HepG2 (cell line): Measurements from ENCODE around the gene TNP2. TPM values are rescaled to one million over a fixed set of nuclear protein-coding genes. Genes with fewer than 3 reads are reported as not detected.

Source experiments
- ATAC-seq: fragments of 200-7000 bp; cut with Tn5 transposase; 3 replicates; pipeline ENCODE4 v1.9.1; 2020; ENCODE audit warnings: mild to moderate bottlenecking, moderate library complexity
- BruUV-seq: library from RNA; stranded (reverse); fragments of 400-500 nt; replicated peaks from 2 replicates; lab custom pipeline; 2021; lab: Mats Ljungman, UMichigan
- CTCF ChIA-PET: fragments of 300-600 bp; formaldehyde crosslinking; extraction: SDS; loops from one replicate; lab custom pipeline; 2021; ENCODE audit warnings: low total read pairs, inconsistent platforms, low intra/inter-chr PET ratio; lab: Yijun Ruan, JAX
- POLR2A ChIA-PET: fragments of 350-600 bp; sonication (Branson Sonifier 250); formaldehyde crosslinking; loops from one replicate; lab custom pipeline; 2020; ENCODE audit warnings: antibody characterized with exemption, inconsistent platforms; lab: Yijun Ruan, JAX
- DNase-seq: peaks from one replicate; pipeline ENCODE4 v3.0.0-alpha.2; 2015; ENCODE audit warnings: low spot score
- FAIRE-seq: peaks from 3 replicates; lab custom pipeline; 2011; peaks lifted over from hg19 to GRCh38; lab: Jason Lieb, UNC
- H2AFZ ChIP-seq: one replicate; pipeline ENCODE4 v1.6.1; 2011; ENCODE audit warnings: low read length, inconsistent platforms
- H3K27ac ChIP-seq: fragments of 300-600 bp; 3 replicates; pipeline ENCODE4 v1.8.0; 2011; ENCODE audit warnings: mixed run types, mild to moderate bottlenecking, mixed read lengths, low read length, inconsistent platforms; ENCODE audit not compliant: insufficient read depth; ENCODE audit errors: extremely low read length
- H3K27me3 ChIP-seq, 2 experiments: fragments of 200-600 bp in 1 of 2; 2 replicates in 1 of 2; 3 replicates in 1 of 2; pipeline versions ENCODE4 v1.6.0 to v1.8.0; 2011; ENCODE audit warnings: low read length in 2 of 2, mild to moderate bottlenecking in 2 of 2, moderate library complexity in 2 of 2, inconsistent platforms in 1 of 2; ENCODE audit not compliant: insufficient read depth in 2 of 2, control insufficient read depth in 1 of 2
- H3K36me3 ChIP-seq, 2 experiments: fragments of 200-600 bp in 1 of 2; replicated peaks in 1 of 2; 2 replicates in 1 of 2; 3 replicates in 1 of 2; pipeline versions ENCODE4 v1.5.1 to v1.8.0; 2011; ENCODE audit warnings: low read length in 2 of 2, inconsistent platforms in 1 of 2; ENCODE audit not compliant: insufficient read depth in 2 of 2, control insufficient read depth in 1 of 2
- H3K4me1 ChIP-seq: 2 replicates; pipeline ENCODE4 v1.5.1; 2012; ENCODE audit warnings: low read length, inconsistent platforms; ENCODE audit not compliant: insufficient read depth
- H3K4me2 ChIP-seq: 2 replicates; pipeline ENCODE4 v1.6.0; 2011; ENCODE audit warnings: low read depth, low read length, inconsistent platforms
- H3K4me3 ChIP-seq, 3 experiments: fragments of 200-600 bp in 1 of 3; sonication (generic), shearing (Covaris generic) in 1 of 3; replicated peaks in 1 of 3; 2 replicates each; pipeline ENCODE4 v1.5.1; 2011 to 2016; ENCODE audit warnings: low read length in 3 of 3, inconsistent platforms in 2 of 3, low read depth in 2 of 3, mild to moderate bottlenecking in 2 of 3, control low read depth in 1 of 3, mixed read lengths in 1 of 3; ENCODE audit not compliant: insufficient read depth in 1 of 3
- H3K79me2 ChIP-seq: one replicate; pipeline ENCODE4 v1.6.1; 2011; ENCODE audit warnings: low read length, inconsistent platforms; ENCODE audit not compliant: insufficient read depth
- H3K9ac ChIP-seq: 2 replicates; pipeline ENCODE4 v1.6.0; 2011; ENCODE audit warnings: mild to moderate bottlenecking, low read depth, low read length, inconsistent platforms; ENCODE audit not compliant: insufficient read depth
- H3K9me3 ChIP-seq: 2 replicates; pipeline ENCODE4 v1.5.1; 2012; ENCODE audit warnings: mild to moderate bottlenecking, low read length
- H4K20me1 ChIP-seq: 2 replicates; pipeline ENCODE4 v1.6.0; 2011; ENCODE audit warnings: inconsistent platforms, mild to moderate bottlenecking, low read length, moderate library complexity; ENCODE audit not compliant: insufficient read depth
- CBX2 ChIP-seq, 2 experiments: fragments of 200-600 bp in 1 of 2; sonication (generic); formaldehyde crosslinking in 1 of 2; IDR thresholded peaks; 2 replicates each; pipeline versions ENCODE4 v1.7.0 to v1.8.1; 2018 to 2022; ENCODE audit warnings: low read depth in 2 of 2, low read length in 1 of 2, mild to moderate bottlenecking in 1 of 2, missing genetic modification reagents in 1 of 2
- EEA1 ChIP-seq: sonication (generic); formaldehyde crosslinking; IDR thresholded peaks from 2 replicates; pipeline ENCODE4 v1.5.1; 2020; ENCODE audit warnings: mild to moderate bottlenecking, missing genetic modification reagents, borderline replicate concordance
- ESRRA ChIP-seq: sonication (generic); formaldehyde crosslinking; IDR thresholded peaks from 2 replicates; pipeline ENCODE4 v1.5.1; 2020; ENCODE audit warnings: mild to moderate bottlenecking, low read depth, missing genetic modification reagents
- GABPB1 ChIP-seq: IDR thresholded peaks from 2 replicates; pipeline ENCODE4 v1.6.1; 2016; ENCODE audit warnings: mild to moderate bottlenecking, missing genetic modification reagents, moderate library complexity, missing compliant biosample characterization
- SUZ12 ChIP-seq: fragments of 150-350 bp; IDR thresholded peaks from 2 replicates; pipeline ENCODE4 v1.6.1; 2014; ENCODE audit warnings: low read depth, low read length
- ZFP90 ChIP-seq: sonication (generic); formaldehyde crosslinking; IDR thresholded peaks from 2 replicates; pipeline ENCODE4 v1.8.0; 2022; ENCODE audit warnings: missing genetic modification reagents, mild to moderate bottlenecking, inconsistent platforms, borderline replicate concordance
- ZNF605 ChIP-seq: sonication (generic); formaldehyde crosslinking; IDR thresholded peaks from 2 replicates; pipeline ENCODE4 v1.8.0; 2022; ENCODE audit warnings: mild to moderate bottlenecking, missing genetic modification reagents
- ZNF841 ChIP-seq: sonication (generic); formaldehyde crosslinking; IDR thresholded peaks from 2 replicates; pipeline ENCODE4 v1.8.1; 2023; ENCODE audit warnings: missing genetic modification reagents, borderline replicate concordance
- WGBS: methylation state at CpG from one replicate; pipeline ENCODE4 v1.1.6; 2017; ENCODE audit warnings: low lambda C conversion rate; 5-methylcytosine and 5-hydroxymethylcytosine counted together
- in situ Hi-C: cut with HindIII; loops from 2 replicates; pipeline ENCODE4 v1.10.0; 2017; ENCODE audit warnings: low pct_unique_long_range_greater_than_20kb; ENCODE audit not compliant: extremely low pct_ligation_motif_present
- intact Hi-C: fragments of 100-400 bp; cut with micrococcal nuclease; formaldehyde crosslinking; loops from one replicate; pipeline ENCODE4 v1.10.0; 2022; ENCODE audit not compliant: unreplicated experiment
- polyA plus RNA-seq, 8 experiments: library from polyadenylated mRNA; depleted of rRNA in 3 of 8; stranded (reverse) in 7 of 8; unstranded in 1 of 8; fragments of >200 nt; fragmentation: Illumina TruSeq in 4 of 8; extraction: Trizol in 4 of 8; gene quantifications; 2 replicates each; pipeline versions ENCODE4 v1.2.1 to v1.2.3, GENCODE V29; 2011 to 2016; ENCODE audit warnings: low read depth in 4 of 8, missing spikeins in 1 of 8, mixed read lengths in 1 of 8; ENCODE audit not compliant: insufficient read depth in 1 of 8
- total RNA-seq, 5 experiments: library from RNA; depleted of rRNA; stranded (reverse); fragments of >200 nt; fragmentation: Illumina TruSeq; extraction: Trizol; gene quantifications; 2 replicates each; pipeline ENCODE4 v1.2.3, GENCODE V29; 2016; ENCODE audit warnings: low read depth in 1 of 5
- TF ChIP-seq, protein P1 (sequence below), 2 experiments: IDR thresholded peaks; 2 replicates each; pipeline ENCODE4 v1.6.1; 2011 to 2012; ENCODE audit warnings: low read length in 2 of 2, borderline replicate concordance in 1 of 2, low read depth in 1 of 2, mild to moderate bottlenecking in 1 of 2, moderate library complexity in 1 of 2

TNP2 gene
- total and polyA plus RNA-seq, 2 of the 13 experiments (the other 11 are each of a cell fraction or from before 2014, with no cell fraction given): not detected

DNA sequence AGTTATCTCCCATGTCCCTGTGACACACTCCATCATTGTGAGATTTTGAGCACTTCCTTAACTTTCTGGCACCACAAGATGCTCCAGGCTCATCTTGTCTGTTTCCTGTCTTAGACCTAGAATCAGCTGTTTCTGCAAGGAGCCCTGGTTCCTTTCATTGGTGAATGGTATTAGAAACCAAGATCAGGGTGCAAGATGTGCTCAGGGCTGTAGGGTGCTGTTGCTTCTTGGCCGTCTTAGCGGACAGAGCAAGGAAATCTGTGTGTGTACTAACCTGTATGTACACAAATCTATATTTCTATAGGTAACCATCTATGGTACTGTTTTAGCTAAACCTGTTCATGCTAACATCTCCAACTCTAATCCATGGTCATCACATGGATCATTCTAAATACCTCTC is 20.1 kb upstream of the TNP2 start:
- intact Hi-C loops (no loop called here), in situ Hi-C loops (no loop called here)
- Histone ChIP-seq H3K27ac (no peak overlapping the region), H3K9ac (no peak overlapping the region), H3K4me3 (no peak overlapping the region), H4K20me1 (no peaks in the 10 kb centered on the region), H3K36me3 (no peaks in the 10 kb centered on the region), H3K27me3 (no peaks in the 10 kb centered on the region), H3K4me1 (peaks cover 90% of the 10 kb centered on the region), H3K79me2 (no peaks in the 10 kb centered on the region), H2AFZ (no peak overlapping the region), H3K4me2 (no peak overlapping the region), H3K9me3 (no peaks in the 10 kb centered on the region)
- no peak for FAIRE-seq
- ChIA-PET POLR2A (interaction anchor here (1.1 to 1.6 kb wide), 4 partner anchors 9 to 33 kb away, joined by 3 to 5 read pairs (median 4); partner anchors contain the start of gene SOCS1), CTCF (no interaction called here)
- no peak for DNase-seq
- no peak for ATAC-seq
- BruUV-seq: no TSS peak
- 86% methylated on average over 2 of the region's 2 CpGs for WGBS
- no peak for TF ChIP-seq SUZ12
- TF ChIP-seq ZNF605 (CRISPR knock-in tag): peak; percentile 78; the same call in 1 of the 2 replicates
- TF ChIP-seq EEA1 (CRISPR knock-in tag): 0 out of 2 replicates have a peak, but pooled peaks have one; percentile 10
- TF ChIP-seq ZFP90 (CRISPR knock-in tag): no peak
- 0 out of 2 replicates have a peak, but pooled peaks have one; percentile 25 for TF ChIP-seq ZNF841 (CRISPR knock-in tag)

DNA sequence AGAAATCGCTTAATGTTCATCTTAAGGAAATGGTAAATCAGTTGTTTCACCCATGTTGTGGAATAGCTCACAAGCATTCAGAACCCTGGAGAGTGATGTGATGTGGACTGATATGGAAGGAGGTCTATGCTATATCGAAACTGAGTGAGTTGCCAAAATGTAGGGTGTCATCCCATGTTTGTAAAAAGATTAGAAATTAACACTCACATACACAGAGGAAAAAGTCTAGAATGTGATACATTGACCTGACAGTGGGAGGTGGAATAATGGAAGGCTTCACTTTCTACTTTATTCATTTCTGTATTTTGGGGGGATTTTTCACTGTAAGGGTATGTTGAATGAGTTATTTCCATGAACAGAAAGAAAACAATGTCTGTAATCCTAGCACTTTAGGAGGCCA is 16.7 kb upstream of the TNP2 start:
- in situ Hi-C loops: no loop called here
- ATAC-seq (no peak), FAIRE-seq (no peak), DNase-seq (no peak)
- H3K9me3 ChIP-seq: no peaks in the 10 kb centered on the region
- no peak for TF ChIP-seq CBX2 (IDR thresholded peaks at IDR 0.05; ENCODE audit: low read depth, low read length)
- no peak for TF ChIP-seq CBX2 (CRISPR knock-in tag; IDR thresholded peaks at IDR 0.05; ENCODE audit: low read depth)
- TF ChIP-seq, protein P1, sequence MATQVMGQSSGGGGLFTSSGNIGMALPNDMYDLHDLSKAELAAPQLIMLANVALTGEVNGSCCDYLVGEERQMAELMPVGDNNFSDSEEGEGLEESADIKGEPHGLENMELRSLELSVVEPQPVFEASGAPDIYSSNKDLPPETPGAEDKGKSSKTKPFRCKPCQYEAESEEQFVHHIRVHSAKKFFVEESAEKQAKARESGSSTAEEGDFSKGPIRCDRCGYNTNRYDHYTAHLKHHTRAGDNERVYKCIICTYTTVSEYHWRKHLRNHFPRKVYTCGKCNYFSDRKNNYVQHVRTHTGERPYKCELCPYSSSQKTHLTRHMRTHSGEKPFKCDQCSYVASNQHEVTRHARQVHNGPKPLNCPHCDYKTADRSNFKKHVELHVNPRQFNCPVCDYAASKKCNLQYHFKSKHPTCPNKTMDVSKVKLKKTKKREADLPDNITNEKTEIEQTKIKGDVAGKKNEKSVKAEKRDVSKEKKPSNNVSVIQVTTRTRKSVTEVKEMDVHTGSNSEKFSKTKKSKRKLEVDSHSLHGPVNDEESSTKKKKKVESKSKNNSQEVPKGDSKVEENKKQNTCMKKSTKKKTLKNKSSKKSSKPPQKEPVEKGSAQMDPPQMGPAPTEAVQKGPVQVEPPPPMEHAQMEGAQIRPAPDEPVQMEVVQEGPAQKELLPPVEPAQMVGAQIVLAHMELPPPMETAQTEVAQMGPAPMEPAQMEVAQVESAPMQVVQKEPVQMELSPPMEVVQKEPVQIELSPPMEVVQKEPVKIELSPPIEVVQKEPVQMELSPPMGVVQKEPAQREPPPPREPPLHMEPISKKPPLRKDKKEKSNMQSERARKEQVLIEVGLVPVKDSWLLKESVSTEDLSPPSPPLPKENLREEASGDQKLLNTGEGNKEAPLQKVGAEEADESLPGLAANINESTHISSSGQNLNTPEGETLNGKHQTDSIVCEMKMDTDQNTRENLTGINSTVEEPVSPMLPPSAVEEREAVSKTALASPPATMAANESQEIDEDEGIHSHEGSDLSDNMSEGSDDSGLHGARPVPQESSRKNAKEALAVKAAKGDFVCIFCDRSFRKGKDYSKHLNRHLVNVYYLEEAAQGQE (IDR thresholded peaks at IDR 0.05; ENCODE audit: borderline replicate concordance in 1 of 2, low read depth in 1 of 2, low read length in 2 of 2): peak in 1 of 2 experiments; percentile 62; a peak in 2 of 4 replicates
- no peak for TF ChIP-seq ESRRA
- no peak for TF ChIP-seq GABPB1 (CRISPR knock-in tag)
- H3K27me3 ChIP-seq: no peaks in the 10 kb centered on the region
- intact Hi-C loops: no loop called here
- no peak overlapping the region for H3K4me3 ChIP-seq
- peaks cover 90% of the 10 kb centered on the region for H3K4me1 ChIP-seq
- H3K4me2 ChIP-seq: no peak overlapping the region
- ChIA-PET CTCF (no interaction called here), POLR2A (interaction anchor here (1.1 to 3.8 kb wide), 2 partner anchors 13 to 30 kb away, joined by 3 to 30 read pairs; partner anchors contain the start of gene SOCS1)
- 84% methylated on average over 2 of the region's 2 CpGs for WGBS
- H2AFZ ChIP-seq: no peak overlapping the region
- no peak overlapping the region for H3K9ac ChIP-seq
- no peaks in the 10 kb centered on the region for H4K20me1 ChIP-seq
- no peaks in the 10 kb centered on the region for H3K79me2 ChIP-seq
- no peaks in the 10 kb centered on the region for H3K36me3 ChIP-seq
- H3K27ac ChIP-seq: no peak overlapping the region
- no TSS peak for BruUV-seq
